NB4 (cell line): ENCODE measurements around the gene UNC13B.

ENCODE experiments used
- DNase-seq: peaks from one replicate; pipeline ENCODE4 v3.0.0; 2010; ENCODE audit warnings: low read depth
- H3K4me3 ChIP-seq: one replicate; pipeline ENCODE4 v1.5.1; 2011; ENCODE audit warnings: mild to moderate bottlenecking, low read depth, low read length, moderate library complexity
- CTCF ChIP-seq: IDR thresholded peaks from one replicate; pipeline ENCODE4 v1.5.1; 2012; ENCODE audit warnings: low read depth, low read length
- MAX ChIP-seq: IDR thresholded peaks from 2 replicates; pipeline ENCODE4 v1.6.1; 2011; ENCODE audit warnings: low read depth, low read length
- MYC ChIP-seq: IDR thresholded peaks from 2 replicates; pipeline ENCODE4 v1.6.1; 2011; ENCODE audit warnings: low read depth, low read length
- POLR2A ChIP-seq: IDR thresholded peaks from 2 replicates; pipeline ENCODE4 v1.6.1; 2011; ENCODE audit warnings: mild to moderate bottlenecking; ENCODE audit not compliant: insufficient read length; ENCODE audit errors: extremely low read depth

Gene UNC13B

DNA sequence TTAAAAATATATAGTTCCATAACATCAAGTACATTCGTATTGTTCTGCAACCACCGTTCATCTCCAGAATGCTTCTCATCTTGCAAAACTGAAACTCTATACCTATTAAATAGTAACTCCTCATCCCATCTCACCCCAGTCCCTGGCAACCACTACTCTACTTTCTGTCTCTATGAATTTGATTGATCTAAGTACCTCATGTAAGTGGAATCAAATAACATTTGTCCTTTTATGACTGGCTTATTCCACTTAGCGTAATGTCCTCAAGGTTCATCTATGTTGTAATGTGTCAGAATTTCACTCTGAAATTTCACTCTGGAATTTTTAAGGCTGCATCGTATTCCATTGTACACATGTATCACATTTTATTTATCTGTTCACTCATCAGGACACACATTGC lies 196.0 kb downstream of the UNC13B start:
- H3K4me3 ChIP-seq = no peak overlapping the region
- TF ChIP-seq MAX = no peak
- no peak for TF ChIP-seq CTCF
- no peak for TF ChIP-seq MYC
- TF ChIP-seq POLR2A = no peak
- no peak for DNase-seq

DNA sequence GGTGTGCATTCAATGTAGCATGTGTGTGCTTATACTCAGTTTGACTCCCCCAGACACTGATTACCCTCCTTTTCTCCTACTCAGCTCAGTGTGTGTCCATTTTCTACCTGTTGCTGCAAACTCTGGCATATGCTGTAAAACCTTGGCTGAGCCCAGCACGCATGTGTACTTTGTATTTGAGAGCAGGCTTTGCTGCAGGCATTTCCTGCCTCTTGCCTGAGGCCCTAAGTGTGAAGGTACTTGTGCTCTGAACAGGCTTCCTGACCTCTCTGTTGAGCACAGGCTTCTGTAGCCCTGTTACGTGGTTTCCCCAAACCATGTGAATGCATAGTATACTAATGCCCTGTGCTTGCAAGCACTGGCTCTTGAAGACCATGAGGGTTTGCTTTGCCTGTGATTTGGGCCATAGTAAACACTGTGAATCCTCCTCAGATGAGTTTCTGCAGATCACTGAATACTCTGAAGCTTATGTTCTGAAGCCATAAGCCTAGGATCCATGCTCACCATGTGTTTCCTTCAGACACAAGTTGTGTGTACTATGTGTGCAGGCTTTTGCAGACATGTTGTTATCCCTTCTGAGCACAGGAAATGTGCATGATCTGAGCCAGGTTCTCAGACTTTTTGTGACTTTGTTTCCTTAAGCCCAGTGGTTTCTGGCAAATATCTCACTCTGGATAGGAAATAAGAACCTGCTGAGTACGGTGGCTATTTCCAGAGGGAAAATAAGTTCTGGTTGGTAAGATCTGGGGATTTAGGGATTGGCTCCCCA lies 203.2 kb downstream of the UNC13B start:
- H3K4me3 ChIP-seq = no peak overlapping the region
- TF ChIP-seq MAX (no peak), CTCF (no peak), MYC (no peak), POLR2A (no peak)
- no peak for DNase-seq

DNA sequence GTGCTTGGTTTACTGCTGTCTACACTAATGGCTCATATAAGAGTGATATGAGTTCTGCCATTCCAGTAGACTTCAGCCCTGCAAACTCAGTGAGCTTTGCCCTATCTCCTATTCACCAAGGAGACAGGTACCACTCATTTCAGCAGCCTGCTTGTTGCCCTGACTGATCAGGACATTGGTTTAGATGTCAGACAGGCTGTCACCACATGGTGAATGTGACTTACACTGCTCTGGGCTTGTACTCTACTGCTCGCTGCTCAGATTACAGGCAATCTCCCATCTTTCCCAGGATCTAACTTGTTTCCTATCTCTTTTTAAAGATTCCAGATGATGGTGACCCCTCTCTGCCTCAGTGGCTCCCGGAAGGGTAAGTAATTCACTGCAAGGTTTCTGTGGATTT lies 204.8 kb downstream of the UNC13B start:
- H3K4me3 ChIP-seq = no peak overlapping the region
- DNase-seq = no peak
- no peak for TF ChIP-seq MAX
- no peak for TF ChIP-seq CTCF
- no peak for TF ChIP-seq POLR2A
- TF ChIP-seq MYC = no peak

DNA sequence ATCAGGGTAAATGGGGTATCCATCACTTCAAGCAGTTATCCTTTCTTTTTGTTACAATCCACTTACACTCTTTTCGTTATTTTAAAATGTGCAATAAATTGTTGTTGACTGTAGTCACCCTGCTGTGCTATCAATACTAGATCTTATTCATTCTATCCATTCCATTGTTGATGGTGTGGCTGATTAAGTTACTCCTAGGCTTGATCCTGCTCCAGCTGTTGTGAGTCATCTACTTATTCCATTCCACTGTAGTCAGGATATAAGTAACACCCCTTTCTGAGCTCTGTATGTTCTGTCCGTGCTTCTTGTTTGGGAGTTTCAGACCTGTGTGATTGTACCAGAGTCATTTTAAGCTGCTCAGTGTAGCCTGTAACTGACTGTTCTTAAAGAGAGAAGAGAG lies 205.6 kb downstream of the UNC13B start:
- H3K4me3 ChIP-seq = no peak overlapping the region
- no peak for DNase-seq
- TF ChIP-seq CTCF (no peak), MAX (no peak), POLR2A (no peak), MYC (no peak)

- DNase-seq = no peak
- TF ChIP-seq POLR2A (no peak), CTCF (no peak), MAX (no peak), MYC (no peak)
- no peak overlapping the region for H3K4me3 ChIP-seq
These were observed 208.4 kb downstream of the UNC13B start for GRCh38 chr9:35370241-35370640.
